DOHH2 (cell line): ENCODE data around the gene SPOPL.

Source experiments
- CTCF ChIP-seq: fragments of 200-600 bp; sonication (generic); IDR thresholded peaks from one replicate; pipeline ENCODE4 v1.5.1; 2014; ENCODE audit warnings: antibody characterized with exemption, mild to moderate bottlenecking, low read depth, low read length; ENCODE audit not compliant: poor library complexity, severe bottlenecking
- EZH2phosphoT487 ChIP-seq: fragments of 200-600 bp; sonication (generic); IDR thresholded peaks from 2 replicates; pipeline ENCODE4 v1.6.1; 2017; ENCODE audit warnings: borderline replicate concordance, mild to moderate bottlenecking, antibody characterized with exemption, low read length, moderate library complexity, mixed read lengths

- TF ChIP-seq CTCF = no peak
- no peak for TF ChIP-seq EZH2phosphoT487
These were observed 26.2 kb upstream of the SPOPL start for GRCh38 chr2:138475277-138475776.
